ENCODE data around the gene RNASEL. TPM values are rescaled to one million over a fixed set of nuclear protein-coding genes. Genes with fewer than 3 reads are reported as not detected.
A peak's percentile ranks its signal among the peaks of the same experiment; 100 is the strongest.

RNASEL gene
- total RNA-seq, 2 experiments from 2014 or later, result 3.7 TPM

- Mint-ChIP-seq H3K4me3 (no peak overlapping the region), H3K36me3 (ENCODE audit: low read depth) (no peaks in the 10 kb centered on the region), H3K9me3 (no peaks in the 10 kb centered on the region), H3K27ac (no peak overlapping the region), H3K4me1 (ENCODE audit: low read depth) (peaks cover 73% of the 10 kb centered on the region), H3K27me3 (peaks cover 7% of the 10 kb centered on the region)
- no peak for DNase-seq
- POLR2A ChIA-PET, result interaction anchor here (1.5 to 7.9 kb wide), 2 partner anchors 11 to 23 kb away, joined by 4 to 68 read pairs; no protein-coding TSS in a partner anchor
- intact Hi-C loops (cut with micrococcal nuclease), result no loop called here
- CTCF ChIA-PET, result interaction anchor here (0.9 to 3.3 kb wide), 5 partner anchors 10 to 158 kb away, joined by 3 to 13 read pairs (median 9); no protein-coding TSS in a partner anchor
- ATAC-seq, result no peak
- no peak for TF ChIP-seq CTCF (IDR thresholded peaks at IDR 0.05)
Measured at GRCh38 chr1:182626527-182626926, 37.5 kb upstream of the RNASEL start.

GRCh38 chr1:182625719-182626504 lies 36.9 kb upstream of the RNASEL start:
- Mint-ChIP-seq H3K4me3 (no peak overlapping the region), H3K36me3 (ENCODE audit: low read depth) (no peaks in the 10 kb centered on the region), H3K9me3 (peaks cover 2% of the 10 kb centered on the region), H3K27ac (no peak overlapping the region), H3K27me3 (peaks cover 7% of the 10 kb centered on the region), H3K4me1 (ENCODE audit: low read depth) (peaks cover 75% of the 10 kb centered on the region)
- intact Hi-C loops (cut with micrococcal nuclease), result no loop called here
- no peak for DNase-seq
- ChIA-PET POLR2A (interaction anchor here (7.9 kb wide), 1 partner anchor 10 kb away, joined by 68 read pairs; no protein-coding TSS in a partner anchor), CTCF (interaction anchor here (0.9 to 3.3 kb wide), 6 partner anchors 10 to 159 kb away, joined by 3 to 13 read pairs (median 7); no protein-coding TSS in a partner anchor)
- ATAC-seq, result no peak
- no peak for TF ChIP-seq CTCF (IDR thresholded peaks at IDR 0.05)

GRCh38 chr1:182625024-182625423 lies 36.0 kb upstream of the RNASEL start:
- DNase-seq, result no peak
- H3K36me3 Mint-ChIP-seq (ENCODE audit: low read depth), result peaks cover 2% of the 10 kb centered on the region
- H3K4me3 Mint-ChIP-seq, result no peak overlapping the region
- H3K27me3 Mint-ChIP-seq, result peaks cover 7% of the 10 kb centered on the region
- H3K4me1 Mint-ChIP-seq (ENCODE audit: low read depth), result peaks cover 74% of the 10 kb centered on the region
- CTCF ChIA-PET, result interaction anchor here (0.7 to 3.3 kb wide), 4 partner anchors 9 to 92 kb away, joined by 3 to 13 read pairs (median 8); no protein-coding TSS in a partner anchor
- no peak overlapping the region for H3K27ac Mint-ChIP-seq
- no peak for ATAC-seq
- POLR2A ChIA-PET, result interaction anchor here (7.9 kb wide), 1 partner anchor 10 kb away, joined by 68 read pairs; no protein-coding TSS in a partner anchor
- peaks cover 6% of the 10 kb centered on the region for H3K9me3 Mint-ChIP-seq
- intact Hi-C loops (cut with micrococcal nuclease), result no loop called here
- TF ChIP-seq CTCF (IDR thresholded peaks at IDR 0.05), result no peak

GRCh38 chr1:182624577-182624976 lies 35.5 kb upstream of the RNASEL start:
- Mint-ChIP-seq H3K27me3 (peaks cover 7% of the 10 kb centered on the region), H3K36me3 (ENCODE audit: low read depth) (peaks cover 2% of the 10 kb centered on the region), H3K4me1 (ENCODE audit: low read depth) (peaks cover 70% of the 10 kb centered on the region), H3K9me3 (peaks cover 6% of the 10 kb centered on the region), H3K27ac (peak overlapping the region; percentile 7), H3K4me3 (no peak overlapping the region)
- DNase-seq (peak; percentile 41), ATAC-seq (peak; percentile 18)
- no peak for TF ChIP-seq CTCF (IDR thresholded peaks at IDR 0.05)
- intact Hi-C loops (cut with micrococcal nuclease), result no loop called here
- ChIA-PET CTCF (interaction anchor here (0.7 to 3.3 kb wide), 5 partner anchors 8 to 92 kb away, joined by 3 to 13 read pairs (median 6); no protein-coding TSS in a partner anchor), POLR2A (interaction anchor here (7.9 kb wide), 1 partner anchor 9 kb away, joined by 68 read pairs; no protein-coding TSS in a partner anchor)
